Adipocyte (in vitro differentiated cells): ENCODE measurements around the gene SAFB2.
A peak's percentile ranks its signal among the peaks of the same experiment; 100 is the strongest.

ENCODE experiments used
- DNase-seq: peaks from one replicate; pipeline ENCODE4 v3.0.0-alpha.2; 2015; ENCODE audit warnings: low read depth
- H3K27me3 ChIP-seq: replicated peaks from 2 replicates; pipeline ENCODE4 v1.7.0; 2013; ENCODE audit warnings: mild to moderate bottlenecking, low read length, moderate library complexity; ENCODE audit not compliant: control insufficient read depth, insufficient read depth
- H3K36me3 ChIP-seq: 2 replicates; pipeline ENCODE4 v1.7.0; 2013; ENCODE audit warnings: low read length, mild to moderate bottlenecking, moderate library complexity; ENCODE audit not compliant: control insufficient read depth, insufficient read depth, severe bottlenecking
- H3K4me1 ChIP-seq: 2 replicates; pipeline ENCODE4 v1.7.0; 2013; ENCODE audit warnings: mild to moderate bottlenecking, low read length, moderate library complexity; ENCODE audit not compliant: control insufficient read depth, insufficient read depth
- H3K4me3 ChIP-seq: 2 replicates; pipeline ENCODE4 v1.7.0; 2013; ENCODE audit warnings: mild to moderate bottlenecking, low read length, moderate library complexity
- H3K9ac ChIP-seq: 2 replicates; pipeline ENCODE4 v1.7.0; 2013; ENCODE audit warnings: mild to moderate bottlenecking, low read length, moderate library complexity
- H3K9me3 ChIP-seq: 2 replicates; pipeline ENCODE4 v1.7.0; 2013; ENCODE audit warnings: mild to moderate bottlenecking, low read length, moderate library complexity; ENCODE audit not compliant: control insufficient read depth

Gene SAFB2

GRCh38 chr19:5575590-5575989 lies 47.0 kb downstream of the SAFB2 start:
- Histone ChIP-seq H3K4me3 (no peak overlapping the region), H3K9me3 (no peaks in the 10 kb centered on the region)
- DNase-seq, result no peak

GRCh38 chr19:5572556-5573286 lies 49.9 kb downstream of the SAFB2 start:
- H3K9ac ChIP-seq, result no peak overlapping the region
- H3K36me3 ChIP-seq, result no peaks in the 10 kb centered on the region
- no peak overlapping the region for H3K4me3 ChIP-seq
- peaks cover 9% of the 10 kb centered on the region for H3K27me3 ChIP-seq
- H3K9me3 ChIP-seq, result no peaks in the 10 kb centered on the region
- no peak for DNase-seq
- peaks cover 9% of the 10 kb centered on the region for H3K4me1 ChIP-seq

More at GRCh38 chr19:5575590-5575989, 47.0 kb downstream of the SAFB2 start:
- Histone ChIP-seq H3K36me3 (no peaks in the 10 kb centered on the region), H3K9ac (no peak overlapping the region), H3K27me3 (no peaks in the 10 kb centered on the region), H3K4me1 (peaks cover 9% of the 10 kb centered on the region)

- Histone ChIP-seq H3K36me3 (no peaks in the 10 kb centered on the region), H3K4me3 (no peak overlapping the region), H3K9ac (no peak overlapping the region), H3K27me3 (peaks cover 15% of the 10 kb centered on the region), H3K9me3 (no peaks in the 10 kb centered on the region), H3K4me1 (peaks cover 9% of the 10 kb centered on the region)
- no peak for DNase-seq
These were observed 50.8 kb downstream of the SAFB2 start for GRCh38 chr19:5571777-5572176.

- H3K36me3 ChIP-seq, result no peaks in the 10 kb centered on the region
- H3K4me3 ChIP-seq, result peak overlapping the region; percentile 17
- H3K27me3 ChIP-seq, result peaks cover 45% of the 10 kb centered on the region
- H3K4me1 ChIP-seq, result peaks cover 8% of the 10 kb centered on the region
- DNase-seq, result peak; percentile 15
- H3K9me3 ChIP-seq, result no peaks in the 10 kb centered on the region
- H3K9ac ChIP-seq, result no peak overlapping the region
These were observed 54.6 kb downstream of the SAFB2 start for GRCh38 chr19:5567970-5568407.

GRCh38 chr19:5567360-5567969 lies 55.1 kb downstream of the SAFB2 start, which contains the start of gene TINCR:
TINCR (minus strand) TSS chr19:5567953.
- Histone ChIP-seq H3K4me3 (peak within 1 kb of the TSS; percentile 17), H3K9me3 (no peaks in the 10 kb centered on the region), H3K4me1 (peaks cover 3% of the 10 kb centered on the region), H3K9ac (no peak within 1 kb of the TSS), H3K36me3 (no peaks in the 10 kb centered on the region), H3K27me3 (peaks cover 48% of the 10 kb centered on the region)
- peak; percentile 24 for DNase-seq

GRCh38 chr19:5564930-5565329 lies 57.6 kb downstream of the SAFB2 start:
- Histone ChIP-seq H3K9me3 (peaks cover 11% of the 10 kb centered on the region), H3K4me3 (no peak overlapping the region), H3K9ac (no peak overlapping the region), H3K27me3 (peaks cover 71% of the 10 kb centered on the region), H3K4me1 (peaks cover 2% of the 10 kb centered on the region), H3K36me3 (no peaks in the 10 kb centered on the region)
- no peak for DNase-seq

GRCh38 chr19:5563935-5564612 lies 58.5 kb downstream of the SAFB2 start:
- Histone ChIP-seq H3K27me3 (peaks cover 72% of the 10 kb centered on the region), H3K9me3 (peaks cover 11% of the 10 kb centered on the region), H3K4me3 (no peak overlapping the region), H3K9ac (no peak overlapping the region), H3K36me3 (no peaks in the 10 kb centered on the region), H3K4me1 (peaks cover 4% of the 10 kb centered on the region)
- peak; percentile 38 for DNase-seq

- Histone ChIP-seq H3K9me3 (peaks cover 11% of the 10 kb centered on the region), H3K4me1 (peaks cover 4% of the 10 kb centered on the region), H3K36me3 (no peaks in the 10 kb centered on the region), H3K27me3 (peaks cover 79% of the 10 kb centered on the region), H3K4me3 (no peak overlapping the region), H3K9ac (no peak overlapping the region)
- DNase-seq, result no peak
These were observed 59.6 kb downstream of the SAFB2 start for GRCh38 chr19:5563008-5563431.

GRCh38 chr19:5562280-5562679 lies 60.3 kb downstream of the SAFB2 start:
- no peak overlapping the region for H3K4me3 ChIP-seq
- H3K9me3 ChIP-seq, result peaks cover 11% of the 10 kb centered on the region
- no peaks in the 10 kb centered on the region for H3K36me3 ChIP-seq
- H3K27me3 ChIP-seq, result peaks cover 84% of the 10 kb centered on the region
- no peak overlapping the region for H3K9ac ChIP-seq
- no peak for DNase-seq
- H3K4me1 ChIP-seq, result peaks cover 11% of the 10 kb centered on the region

- H3K27me3 ChIP-seq, result peaks cover 84% of the 10 kb centered on the region
- H3K9me3 ChIP-seq, result peaks cover 11% of the 10 kb centered on the region
- H3K4me3 ChIP-seq, result no peak overlapping the region
- no peak for DNase-seq
- H3K36me3 ChIP-seq, result no peaks in the 10 kb centered on the region
- H3K4me1 ChIP-seq, result peaks cover 11% of the 10 kb centered on the region
- H3K9ac ChIP-seq, result no peak overlapping the region
These were observed 61.0 kb downstream of the SAFB2 start for GRCh38 chr19:5561559-5561958.

GRCh38 chr19:5560156-5560555 lies 62.4 kb downstream of the SAFB2 start:
- H3K4me1 ChIP-seq, result peaks cover 11% of the 10 kb centered on the region
- peaks cover 11% of the 10 kb centered on the region for H3K9me3 ChIP-seq
- DNase-seq, result no peak
- H3K36me3 ChIP-seq, result no peaks in the 10 kb centered on the region
- no peak overlapping the region for H3K4me3 ChIP-seq
- peaks cover 72% of the 10 kb centered on the region for H3K27me3 ChIP-seq
- no peak overlapping the region for H3K9ac ChIP-seq
